B cell (primary cell): ENCODE measurements around the gene NSUN7. TPM values are rescaled to one million over a fixed set of nuclear protein-coding genes. Genes with fewer than 3 reads are reported as not detected.

Source experiments
- ATAC-seq: fragments of 200-7000 bp; cut with Tn5 transposase; one replicate; pipeline ENCODE4 v1.10.0; 2021; ENCODE audit warnings: low read depth, mild to moderate bottlenecking, moderate number of reproducible peaks, moderate library complexity
- CTCF ChIA-PET: fragments of 350-600 bp; sonication (Branson Sonifier 250); formaldehyde crosslinking; loops from one replicate; lab custom pipeline; 2021; ENCODE audit warnings: antibody characterized with exemption, inconsistent platforms; lab: Charles Lee
- POLR2A ChIA-PET: fragments of 350-600 bp; sonication (Branson Sonifier 250); formaldehyde crosslinking; loops from one replicate; lab custom pipeline; 2021; ENCODE audit warnings: antibody characterized with exemption; lab: Charles Lee
- DNase-seq: peaks from one replicate; pipeline ENCODE4 v3.0.0; 2013
- H2AFZ ChIP-seq: 2 replicates; pipeline ENCODE4 v1.6.1; 2012; ENCODE audit warnings: mild to moderate bottlenecking, low read depth, low read length; ENCODE audit not compliant: insufficient read depth, poor library complexity, severe bottlenecking
- H3K27ac ChIP-seq, 2 donors: 1 replicate in 1 of 2; 2 replicates in 1 of 2; pipeline ENCODE4 v1.5.1; 2012 to 2013; ENCODE audit warnings: low read length in 2 of 2, mild to moderate bottlenecking in 2 of 2, moderate library complexity in 1 of 2
- H3K27me3 ChIP-seq, 4 experiments: fragments of 200-600 bp in 1 of 4; sonication (generic) in 1 of 4; replicated peaks in 1 of 4; 1 replicate in 2 of 4; 2 replicates in 2 of 4; pipeline versions ENCODE4 v1.6.1 to v1.7.0; 2013 to 2016; ENCODE audit warnings: low read length in 3 of 4, mild to moderate bottlenecking in 2 of 4, mixed read lengths in 1 of 4, moderate library complexity in 1 of 4; ENCODE audit not compliant: insufficient read depth in 4 of 4, control insufficient read depth in 3 of 4; ENCODE audit errors: control extremely low read depth in 1 of 4
- H3K36me3 ChIP-seq, 2 experiments: replicated peaks in 1 of 2; 1 replicate in 1 of 2; 2 replicates in 1 of 2; pipeline versions ENCODE4 v1.6.1 to v1.7.1; 2013; ENCODE audit warnings: low read length in 1 of 2; ENCODE audit not compliant: insufficient read depth in 2 of 2, control insufficient read depth in 1 of 2; ENCODE audit errors: control extremely low read depth in 1 of 2, extremely low read depth in 1 of 2
- H3K4me1 ChIP-seq, 2 donors: fragments of 200-600 bp in 1 of 2; sonication (generic) in 1 of 2; 1 replicate in 1 of 2; 2 replicates in 1 of 2; pipeline versions ENCODE4 v1.5.1 to v1.6.1; 2013 to 2017; ENCODE audit warnings: low read length in 2 of 2; ENCODE audit not compliant: control insufficient read depth in 2 of 2, insufficient read depth in 2 of 2
- H3K4me2 ChIP-seq: replicated peaks from 2 replicates; pipeline ENCODE3; 2012; ENCODE audit warnings: mild to moderate bottlenecking, low read depth, low read length; ENCODE audit not compliant: poor library complexity, severe bottlenecking
- H3K4me3 ChIP-seq, 5 experiments: fragments of 200-600 bp in 1 of 5; sonication (generic) in 1 of 5; 1 replicate in 3 of 5; 2 replicates in 2 of 5; pipeline versions ENCODE4 v1.5.1 to v1.7.0; 2011 to 2016; ENCODE audit warnings: low read length in 4 of 5, mild to moderate bottlenecking in 4 of 5, low read depth in 2 of 5, control low read depth in 1 of 5, moderate library complexity in 1 of 5; ENCODE audit not compliant: insufficient read depth in 1 of 5; ENCODE audit errors: control extremely low read depth in 1 of 5, extremely low read depth in 1 of 5
- H3K79me2 ChIP-seq: fragments of 200-600 bp; sonication (generic); one replicate; pipeline ENCODE4 v1.6.0; 2016; ENCODE audit warnings: low read length; ENCODE audit not compliant: control insufficient read depth, insufficient read depth
- H3K9ac ChIP-seq: fragments of 200-600 bp; sonication (generic); 2 replicates; pipeline ENCODE4 v1.6.1; 2017; ENCODE audit warnings: mild to moderate bottlenecking, low read length, moderate library complexity
- H3K9me3 ChIP-seq, 3 donors: one replicate each; pipeline versions ENCODE4 v1.6.1 to v1.7.1; 2013; ENCODE audit warnings: low read length in 2 of 3; ENCODE audit not compliant: control insufficient read depth in 2 of 3, insufficient read depth in 1 of 3; ENCODE audit errors: control extremely low read depth in 1 of 3
- H4K20me1 ChIP-seq: 2 replicates; pipeline ENCODE4 v1.6.0; 2012; ENCODE audit warnings: mild to moderate bottlenecking, low read length; ENCODE audit not compliant: insufficient read depth, control insufficient read depth, poor library complexity, severe bottlenecking
- H3K27ac Mint-ChIP-seq: one replicate; pipeline ENCODE4 v1.8.0; 2021; ENCODE audit warnings: mixed read lengths
- H3K27me3 Mint-ChIP-seq: one replicate; pipeline ENCODE4 v1.8.0; 2021; ENCODE audit warnings: mixed read lengths
- H3K4me1 Mint-ChIP-seq: one replicate; pipeline ENCODE4 v1.8.0; 2021; ENCODE audit warnings: mixed read lengths
- H3K4me3 Mint-ChIP-seq: one replicate; pipeline ENCODE4 v1.8.0; 2021; ENCODE audit warnings: mixed read lengths
- H3K9me3 Mint-ChIP-seq: one replicate; pipeline ENCODE4 v1.8.0; 2022; ENCODE audit warnings: mixed read lengths; ENCODE audit not compliant: insufficient read depth
- EZH2 ChIP-seq: IDR thresholded peaks from 2 replicates; pipeline ENCODE4 v1.6.1; 2012; ENCODE audit warnings: borderline replicate concordance, low read depth, mild to moderate bottlenecking, moderate library complexity, low read length; ENCODE audit not compliant: insufficient read depth, poor library complexity, severe bottlenecking
- WGBS: methylation state at CpG from one replicate; pipeline ENCODE4 v1.1.5; 2013; ENCODE audit warnings: missing lambda C conversion rate; ENCODE audit not compliant: insufficient coverage; 5-methylcytosine and 5-hydroxymethylcytosine counted together
- intact Hi-C: fragments of 100-400 bp; cut with micrococcal nuclease; formaldehyde crosslinking; loops from one replicate; pipeline ENCODE4 v1.10.0; 2022
- polyA plus RNA-seq: library from polyadenylated mRNA; depleted of rRNA; stranded (reverse); fragments of >200 nt; gene quantifications from 2 replicates; pipeline ENCODE4 v1.2.3, GENCODE V29; 2012
- total RNA-seq, 2 donors: library from RNA; stranded (reverse); fragments of 120-200 nt in 1 of 2; gene quantifications; 1 replicate in 1 of 2; 2 replicates in 1 of 2; pipeline versions ENCODE4 v1.2.3 to v1.2.4, GENCODE V29; 2013 to 2022
- TF ChIP-seq, protein P1 (sequence below): fragments of 200-600 bp; IDR thresholded peaks from one replicate; pipeline ENCODE4 v1.8.0; 2022; ENCODE audit warnings: antibody characterized with exemption, mild to moderate bottlenecking

NSUN7 gene
- total and polyA plus RNA-seq, 2 donors (not counting 1 experiment from before 2014, with no cell fraction given), result 0.75 to 29.8 TPM

DNA sequence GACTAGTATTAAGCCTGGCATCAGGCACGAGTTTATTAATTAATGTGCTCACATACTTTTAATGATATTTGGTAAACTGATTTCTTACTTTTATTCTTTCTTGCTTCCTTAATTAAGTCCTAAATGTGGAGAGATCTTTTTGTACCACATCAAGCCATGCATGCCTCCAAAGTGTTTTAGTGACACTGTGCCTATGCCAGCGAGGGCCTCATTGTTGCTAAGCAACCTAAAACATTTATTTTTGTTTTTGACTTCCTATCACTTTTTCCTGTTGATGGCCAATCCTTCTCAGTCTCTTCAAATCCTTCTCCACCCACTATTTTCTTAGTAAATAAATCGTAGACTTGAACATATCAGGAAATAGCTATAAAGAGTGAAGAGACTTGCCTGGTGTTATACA, 5.5 kb upstream of the NSUN7 start:
- Mint-ChIP-seq H3K4me3 (no peak overlapping the region), H3K9me3 (no peaks in the 10 kb centered on the region), H3K27me3 (peaks cover 7% of the 10 kb centered on the region), H3K27ac (no peak overlapping the region), H3K4me1 (peaks cover 6% of the 10 kb centered on the region)
- no peak overlapping the region for H3K9ac ChIP-seq
- H3K4me3 ChIP-seq, result no peak overlapping the region
- no peaks in the 10 kb centered on the region for H3K79me2 ChIP-seq
- POLR2A ChIA-PET, result no interaction called here
- peaks cover 0 to 6% (median 3%) of the 10 kb centered on the region in 4 experiments for H3K27me3 ChIP-seq
- H3K4me2 ChIP-seq, result no peak overlapping the region
- TF ChIP-seq EZH2, result no peak
- TF ChIP-seq, protein P1, sequence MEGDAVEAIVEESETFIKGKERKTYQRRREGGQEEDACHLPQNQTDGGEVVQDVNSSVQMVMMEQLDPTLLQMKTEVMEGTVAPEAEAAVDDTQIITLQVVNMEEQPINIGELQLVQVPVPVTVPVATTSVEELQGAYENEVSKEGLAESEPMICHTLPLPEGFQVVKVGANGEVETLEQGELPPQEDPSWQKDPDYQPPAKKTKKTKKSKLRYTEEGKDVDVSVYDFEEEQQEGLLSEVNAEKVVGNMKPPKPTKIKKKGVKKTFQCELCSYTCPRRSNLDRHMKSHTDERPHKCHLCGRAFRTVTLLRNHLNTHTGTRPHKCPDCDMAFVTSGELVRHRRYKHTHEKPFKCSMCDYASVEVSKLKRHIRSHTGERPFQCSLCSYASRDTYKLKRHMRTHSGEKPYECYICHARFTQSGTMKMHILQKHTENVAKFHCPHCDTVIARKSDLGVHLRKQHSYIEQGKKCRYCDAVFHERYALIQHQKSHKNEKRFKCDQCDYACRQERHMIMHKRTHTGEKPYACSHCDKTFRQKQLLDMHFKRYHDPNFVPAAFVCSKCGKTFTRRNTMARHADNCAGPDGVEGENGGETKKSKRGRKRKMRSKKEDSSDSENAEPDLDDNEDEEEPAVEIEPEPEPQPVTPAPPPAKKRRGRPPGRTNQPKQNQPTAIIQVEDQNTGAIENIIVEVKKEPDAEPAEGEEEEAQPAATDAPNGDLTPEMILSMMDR, result no peak
- CTCF ChIA-PET, result interaction anchor here (1.5 kb wide), 1 partner anchor 8 kb away, joined by 3 read pairs; no protein-coding TSS in a partner anchor
- no peaks in the 10 kb centered on the region for H4K20me1 ChIP-seq
- H3K4me1 ChIP-seq, result peaks cover 0 to 3% of the 10 kb centered on the region in 2 donors
- intact Hi-C loops, result no loop called here
- H3K36me3 ChIP-seq, result no peaks in the 10 kb centered on the region
- no peak overlapping the region for H3K27ac ChIP-seq
- DNase-seq (no peak), ATAC-seq (no peak)
- 80% methylated on average over 1 of the region's 3 CpGs for WGBS
- no peaks in the 10 kb centered on the region for H3K9me3 ChIP-seq
- H2AFZ ChIP-seq, result no peak overlapping the region

DNA sequence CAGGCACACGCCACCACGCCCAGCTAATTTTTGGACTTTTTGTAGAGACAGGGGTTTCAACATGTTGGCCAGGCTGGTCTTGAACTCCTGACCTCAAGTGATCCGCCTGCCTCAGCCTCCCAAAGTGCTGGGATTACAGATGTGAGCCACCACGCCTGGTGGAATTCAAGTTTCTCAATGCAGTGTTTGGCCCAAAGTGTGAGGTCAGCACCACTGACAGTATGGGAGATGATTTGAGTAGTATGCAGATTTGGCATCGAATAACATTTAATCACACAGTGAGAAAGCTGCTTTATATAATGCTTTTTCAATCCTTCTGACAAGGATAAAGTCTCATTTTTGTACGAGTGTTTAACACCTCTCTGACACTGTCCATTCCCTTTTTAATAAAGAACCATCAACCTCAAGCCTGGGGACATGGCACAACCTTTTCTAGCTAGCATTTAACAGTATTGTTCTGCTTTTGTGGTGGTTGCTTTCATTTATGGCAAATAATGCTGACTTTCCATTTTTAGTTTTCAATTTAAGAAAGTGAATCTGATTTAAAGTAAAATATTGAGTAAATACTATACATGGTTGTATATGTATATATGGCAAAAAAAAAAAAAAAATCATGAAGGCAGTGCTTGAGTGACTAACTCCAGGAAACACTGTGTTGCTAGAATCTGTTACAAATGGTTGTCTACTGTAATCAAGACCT, 4.3 kb upstream of the NSUN7 start:
- ATAC-seq (no peak), DNase-seq (no peak)
- H2AFZ ChIP-seq, result no peak overlapping the region
- H3K27me3 ChIP-seq, result peaks cover 0 to 14% (median 8%) of the 10 kb centered on the region in 4 experiments
- H3K4me3 ChIP-seq, result no peak overlapping the region
- intact Hi-C loops, result no loop called here
- H3K27me3 Mint-ChIP-seq, result peaks cover 8% of the 10 kb centered on the region
- no peak overlapping the region for H3K27ac Mint-ChIP-seq
- 98% methylated on average over 5 of the region's 6 CpGs for WGBS
- H3K9me3 Mint-ChIP-seq, result no peaks in the 10 kb centered on the region
- H3K4me3 Mint-ChIP-seq, result no peak overlapping the region
- H3K79me2 ChIP-seq, result no peaks in the 10 kb centered on the region
- peaks cover 2 to 13% of the 10 kb centered on the region in 2 donors for H3K4me1 ChIP-seq
- ChIA-PET POLR2A (interaction anchor here (0.7 kb wide), 2 partner anchors 120 to 545 kb away, joined by 4 to 6 read pairs; no protein-coding TSS in a partner anchor), CTCF (interaction anchor here (0.5 to 0.8 kb wide), 2 partner anchors 11 to 94 kb away, joined by 3 to 4 read pairs; no protein-coding TSS in a partner anchor)
- H3K9me3 ChIP-seq, result no peaks in the 10 kb centered on the region
- no peak overlapping the region for H3K9ac ChIP-seq
- H3K27ac ChIP-seq, result no peak overlapping the region
- H3K4me1 Mint-ChIP-seq, result peaks cover 8% of the 10 kb centered on the region
- no peaks in the 10 kb centered on the region for H3K36me3 ChIP-seq
- H4K20me1 ChIP-seq, result no peaks in the 10 kb centered on the region
- TF ChIP-seq EZH2, result no peak
- no peak overlapping the region for H3K4me2 ChIP-seq
